Osteoblast (primary cell): ENCODE data around the gene HHAT. TPM values are rescaled to one million over a fixed set of nuclear protein-coding genes. Genes with fewer than 3 reads are reported as not detected.
A peak's percentile ranks its signal among the peaks of the same experiment; 100 is the strongest.

ENCODE experiments used
- DNase-seq: peaks from one replicate; pipeline ENCODE4 v3.0.0; 2011; ENCODE audit warnings: low spot score, mixed read lengths; ENCODE audit not compliant: insufficient read length; ENCODE audit errors: missing footprints
- H2AFZ ChIP-seq: 2 replicates; pipeline ENCODE4 v1.6.0; 2011; ENCODE audit warnings: mild to moderate bottlenecking, low read length
- H3K27ac ChIP-seq: 2 replicates; pipeline ENCODE4 v1.5.1; 2011; ENCODE audit warnings: mild to moderate bottlenecking, low read depth, low read length, moderate library complexity
- H3K27me3 ChIP-seq: 2 replicates; pipeline ENCODE4 v1.6.0; 2012; ENCODE audit warnings: mild to moderate bottlenecking, control low read depth, inconsistent platforms, low read length, moderate library complexity; ENCODE audit not compliant: insufficient read depth
- H3K36me3 ChIP-seq: 2 replicates; pipeline ENCODE4 v1.5.1; 2011; ENCODE audit warnings: mild to moderate bottlenecking, low read length, control low read depth, moderate library complexity; ENCODE audit not compliant: insufficient read depth
- H3K4me1 ChIP-seq: 2 replicates; pipeline ENCODE4 v1.5.1; 2011; ENCODE audit warnings: mild to moderate bottlenecking, low read length, control low read depth, moderate library complexity; ENCODE audit not compliant: insufficient read depth
- H3K4me2 ChIP-seq: 2 replicates; pipeline ENCODE4 v1.6.0; 2011; ENCODE audit warnings: mild to moderate bottlenecking, low read length; ENCODE audit not compliant: insufficient read depth
- H3K4me3 ChIP-seq: fragments of 200-600 bp; sonication (generic); 3 replicates; pipeline ENCODE4 v1.5.1; 2012; ENCODE audit warnings: mild to moderate bottlenecking, low read length, inconsistent platforms; ENCODE audit not compliant: insufficient read depth
- H3K79me2 ChIP-seq: 2 replicates; pipeline ENCODE4 v1.6.0; 2012; ENCODE audit warnings: mild to moderate bottlenecking, low read length, control low read depth, inconsistent platforms; ENCODE audit not compliant: insufficient read depth
- H3K9me3 ChIP-seq: 2 replicates; pipeline ENCODE4 v1.5.1; 2011; ENCODE audit warnings: low read depth, low read length, control low read depth
- H4K20me1 ChIP-seq: 2 replicates; pipeline ENCODE4 v1.6.0; 2012; ENCODE audit warnings: mild to moderate bottlenecking, low read length, control low read depth; ENCODE audit not compliant: insufficient read depth
- CTCF ChIP-seq: IDR thresholded peaks from 2 replicates; pipeline ENCODE4 v1.5.1; 2011; ENCODE audit warnings: mild to moderate bottlenecking, low read depth, low read length, moderate library complexity; ENCODE audit errors: extremely low read depth
- total RNA-seq: library from RNA; depleted of rRNA; stranded (reverse); fragments of >200 nt; gene quantifications from 2 replicates; pipeline ENCODE4 v1.2.3, GENCODE V29; 2012

The HHAT gene
- total RNA-seq, 1 donor = 5.1 TPM

GRCh38 chr1:210489491-210489890, 160.8 kb downstream of the HHAT start:
- TF ChIP-seq CTCF = no peak
- H3K27ac ChIP-seq = no peak overlapping the region
- no peaks in the 10 kb centered on the region for H3K4me1 ChIP-seq
- H2AFZ ChIP-seq = no peak overlapping the region
- H3K4me2 ChIP-seq = no peak overlapping the region
- H3K36me3 ChIP-seq = no peaks in the 10 kb centered on the region
- H3K79me2 ChIP-seq = no peaks in the 10 kb centered on the region
- no peak for DNase-seq
- H3K27me3 ChIP-seq = no peaks in the 10 kb centered on the region
- H3K4me3 ChIP-seq = no peak overlapping the region
- H4K20me1 ChIP-seq = no peaks in the 10 kb centered on the region
- no peaks in the 10 kb centered on the region for H3K9me3 ChIP-seq

- Histone ChIP-seq H3K4me2 (no peak overlapping the region), H3K27me3 (no peaks in the 10 kb centered on the region), H3K4me3 (no peak overlapping the region), H2AFZ (no peak overlapping the region), H3K36me3 (no peaks in the 10 kb centered on the region), H4K20me1 (no peaks in the 10 kb centered on the region), H3K4me1 (peaks cover 3% of the 10 kb centered on the region), H3K27ac (no peak overlapping the region), H3K9me3 (no peaks in the 10 kb centered on the region), H3K79me2 (no peaks in the 10 kb centered on the region)
- no peak for DNase-seq
- no peak for TF ChIP-seq CTCF
Measured at GRCh38 chr1:210490781-210491180, 162.1 kb downstream of the HHAT start.

GRCh38 chr1:210496063-210496462, 167.4 kb downstream of the HHAT start:
- Histone ChIP-seq H3K9me3 (no peaks in the 10 kb centered on the region), H3K27me3 (no peaks in the 10 kb centered on the region), H3K4me2 (no peak overlapping the region), H3K36me3 (no peaks in the 10 kb centered on the region), H3K79me2 (no peaks in the 10 kb centered on the region), H3K4me3 (no peak overlapping the region), H2AFZ (peak overlapping the region; percentile 61), H4K20me1 (no peaks in the 10 kb centered on the region), H3K27ac (peak overlapping the region; percentile 68), H3K4me1 (peaks cover 14% of the 10 kb centered on the region)
- peak; percentile 82 for DNase-seq
- no peak for TF ChIP-seq CTCF

- no peak for TF ChIP-seq CTCF
- Histone ChIP-seq H3K4me3 (no peak overlapping the region), H4K20me1 (no peaks in the 10 kb centered on the region), H3K79me2 (no peaks in the 10 kb centered on the region), H3K4me2 (no peak overlapping the region), H3K4me1 (peaks cover 14% of the 10 kb centered on the region), H2AFZ (no peak overlapping the region), H3K9me3 (no peaks in the 10 kb centered on the region), H3K36me3 (no peaks in the 10 kb centered on the region), H3K27me3 (no peaks in the 10 kb centered on the region), H3K27ac (no peak overlapping the region)
- no peak for DNase-seq
Measured at GRCh38 chr1:210499956-210500355, 171.3 kb downstream of the HHAT start.
